SH-SY5Y (cell line): ENCODE data around the gene TNIK.

Experiments
- GATA2 ChIP-seq: IDR thresholded peaks from 2 replicates; pipeline ENCODE4 v1.6.1; 2011; ENCODE audit warnings: mild to moderate bottlenecking, low read depth, low read length
- GATA3 ChIP-seq: IDR thresholded peaks from 2 replicates; pipeline ENCODE4 v1.6.1; 2011; ENCODE audit warnings: low read depth, mild to moderate bottlenecking, low read length, moderate library complexity

DNA sequence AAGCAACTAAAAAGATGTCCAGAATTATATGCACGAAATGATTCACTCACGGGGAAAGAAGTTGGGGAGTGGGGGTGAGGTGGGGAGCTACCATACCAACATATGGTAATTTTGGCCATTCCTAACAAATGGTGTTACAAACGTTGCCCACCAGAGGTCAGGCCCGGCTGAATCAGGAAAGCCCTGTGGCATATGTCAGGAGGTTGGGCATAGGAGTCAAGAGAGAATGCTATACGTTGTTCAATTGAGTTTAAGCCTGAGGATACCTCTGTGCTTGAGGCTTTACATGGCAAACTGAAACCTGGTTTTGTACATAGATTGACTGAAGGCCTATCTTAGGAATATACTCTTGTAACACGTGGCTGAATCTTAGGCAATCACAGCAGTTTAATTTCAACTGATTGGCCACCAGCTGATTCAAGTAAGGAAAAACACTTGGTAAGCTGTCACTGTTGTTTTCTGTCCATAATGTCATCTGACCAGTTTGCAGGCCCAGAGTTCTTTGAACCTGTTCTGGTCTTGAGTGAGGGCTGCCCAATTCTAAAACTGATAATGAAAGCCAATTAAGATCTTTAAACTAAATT, 410.3 kb downstream of the TNIK start:
- no peak for TF ChIP-seq GATA3
- TF ChIP-seq GATA2: no peak
